Measurements from ENCODE around the gene SLC22A12.
A peak's percentile ranks its signal among the peaks of the same experiment; 100 is the strongest.
"Not testable (repeated sequence)": the region's sequence is repeated elsewhere in the genome, so short reads cannot be mapped to it uniquely, and the experiment has no call there.

Gene SLC22A12

GRCh38 chr11:64590763-64591221 lies at the start of gene SLC22A12:
SLC22A12 (plus strand) TSS chr11:64591220; CDS start chr11:64591557, 337 bp downstream.
- DNase-seq, result no peak

DNA sequence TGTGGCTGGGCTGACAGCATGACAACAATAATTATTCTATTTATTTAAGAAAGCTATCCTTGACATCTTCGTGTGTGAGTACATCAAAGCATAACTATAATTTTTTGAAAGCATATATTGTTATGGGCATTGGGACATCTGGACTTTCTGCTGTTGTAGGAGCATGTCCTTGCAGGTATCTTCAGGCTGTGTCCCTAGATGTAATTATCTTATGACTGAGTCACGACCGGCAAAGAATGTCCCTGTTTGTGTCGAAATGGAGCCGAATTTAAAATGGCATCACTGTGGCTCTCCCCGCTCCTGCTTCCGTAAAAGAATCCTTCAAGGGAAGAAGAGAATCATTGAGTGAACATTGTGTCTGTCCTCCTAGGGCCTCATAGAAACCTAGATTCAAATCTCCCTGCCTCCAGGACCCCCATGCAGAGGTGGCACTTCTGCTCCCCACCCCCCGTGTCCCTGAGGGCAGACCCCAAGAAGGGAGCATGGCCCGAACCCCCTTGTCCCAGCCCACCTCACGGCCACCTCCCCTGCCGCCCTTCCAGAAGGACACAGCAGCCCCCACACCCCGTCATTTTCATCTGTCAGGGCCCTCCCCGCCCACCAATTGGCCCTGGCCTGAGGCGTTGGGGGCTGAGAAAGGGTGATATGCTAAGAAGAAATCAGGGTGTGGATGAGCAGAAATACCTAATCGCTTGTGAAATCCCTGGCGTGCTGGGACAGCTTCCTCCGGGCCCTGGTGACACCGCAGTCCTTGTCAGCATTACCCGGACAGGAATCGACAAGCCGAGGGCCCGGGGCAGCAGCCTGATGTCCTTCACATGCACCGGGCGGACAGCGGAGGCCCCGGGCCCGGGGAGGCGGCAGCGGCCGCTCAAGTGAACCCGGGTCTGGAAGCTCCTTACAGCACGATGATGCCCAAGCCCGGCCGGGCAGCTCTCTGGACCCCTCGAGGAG lies 48.6 kb upstream of the SLC22A12 start:
- no peak for DNase-seq

- DNase-seq, result no peak
These were observed 47.2 kb upstream of the SLC22A12 start for GRCh38 chr11:64543818-64544217.

GRCh38 chr11:64544616-64545296 lies 46.3 kb upstream of the SLC22A12 start:
- no peak for DNase-seq

DNA sequence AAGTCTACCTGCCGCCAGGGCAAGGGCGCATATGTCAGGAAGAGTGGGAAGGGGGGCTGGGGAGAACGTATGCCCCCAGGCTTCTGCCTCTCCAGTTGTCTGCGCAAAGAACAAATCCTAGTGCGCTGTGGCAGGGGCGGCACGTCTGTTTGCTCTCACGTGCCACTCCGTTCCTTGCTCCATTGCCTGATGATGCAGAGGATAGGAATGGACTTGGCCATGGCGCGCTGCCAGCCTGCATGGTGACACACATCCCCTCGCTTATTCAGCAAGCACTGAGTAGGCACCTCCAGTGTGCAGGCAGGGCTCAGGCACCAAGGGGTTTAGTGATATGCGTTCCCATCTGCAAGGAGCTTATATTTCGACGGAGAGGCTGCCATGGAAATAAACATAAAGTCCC lies 45.4 kb upstream of the SLC22A12 start:
- no peak for DNase-seq

DNA sequence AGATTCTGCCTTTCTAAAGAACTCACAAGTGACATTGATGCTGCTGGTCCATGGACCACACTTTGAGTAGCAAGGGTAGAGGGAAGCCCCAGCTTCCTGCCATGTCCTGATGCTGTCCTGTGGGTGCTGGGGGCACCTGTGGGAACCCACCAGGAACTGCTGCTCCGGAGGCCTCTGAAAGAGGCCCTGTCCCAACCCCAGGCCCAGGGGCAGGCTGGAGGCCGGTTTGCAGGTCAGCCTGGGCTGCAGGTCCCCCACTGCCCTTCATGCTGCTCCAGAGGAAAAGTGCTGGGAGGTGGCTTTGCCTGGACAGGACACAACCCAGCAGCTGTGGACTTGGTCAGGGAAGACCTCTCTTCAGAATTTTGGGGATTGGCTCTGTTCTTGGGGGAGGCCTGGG lies 44.8 kb upstream of the SLC22A12 start:
- no peak for DNase-seq

GRCh38 chr11:64546600-64546999 lies 44.4 kb upstream of the SLC22A12 start:
- DNase-seq, result no peak

GRCh38 chr11:64549969-64550368 lies 41.1 kb upstream of the SLC22A12 start:
- no peak for DNase-seq

GRCh38 chr11:64553554-64554201 lies 37.3 kb upstream of the SLC22A12 start:
- peak; percentile 52 for DNase-seq

GRCh38 chr11:64556044-64556720 lies 34.8 kb upstream of the SLC22A12 start:
- no peak for DNase-seq

DNA sequence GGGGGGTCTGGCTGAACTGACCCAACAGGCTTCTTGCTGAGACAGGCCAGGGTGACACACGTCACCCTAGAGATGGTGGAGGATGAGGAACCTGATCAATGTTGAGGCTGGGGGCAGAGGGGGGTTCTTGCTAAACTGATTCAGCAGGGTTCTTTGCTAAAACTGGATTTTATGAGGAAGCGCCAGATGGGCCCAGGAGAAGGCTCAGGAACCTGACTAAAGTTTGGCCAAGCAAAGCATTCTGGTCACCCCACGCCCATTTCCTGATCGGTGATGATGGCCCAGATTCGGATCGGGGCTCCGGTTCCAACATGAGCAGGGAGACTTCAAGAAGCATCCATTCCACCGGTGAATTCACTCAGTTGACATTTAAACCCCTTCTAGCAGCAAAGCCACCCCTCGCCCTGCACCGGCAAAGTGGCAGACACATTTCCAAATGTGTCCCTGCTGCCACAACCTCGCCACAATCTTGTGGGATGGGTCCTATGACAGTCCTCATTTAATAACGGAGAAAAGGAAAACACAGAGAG lies 34.2 kb upstream of the SLC22A12 start:
- no peak for DNase-seq

- no peak for DNase-seq
These were observed 32.8 kb upstream of the SLC22A12 start for GRCh38 chr11:64558065-64558745.

DNA sequence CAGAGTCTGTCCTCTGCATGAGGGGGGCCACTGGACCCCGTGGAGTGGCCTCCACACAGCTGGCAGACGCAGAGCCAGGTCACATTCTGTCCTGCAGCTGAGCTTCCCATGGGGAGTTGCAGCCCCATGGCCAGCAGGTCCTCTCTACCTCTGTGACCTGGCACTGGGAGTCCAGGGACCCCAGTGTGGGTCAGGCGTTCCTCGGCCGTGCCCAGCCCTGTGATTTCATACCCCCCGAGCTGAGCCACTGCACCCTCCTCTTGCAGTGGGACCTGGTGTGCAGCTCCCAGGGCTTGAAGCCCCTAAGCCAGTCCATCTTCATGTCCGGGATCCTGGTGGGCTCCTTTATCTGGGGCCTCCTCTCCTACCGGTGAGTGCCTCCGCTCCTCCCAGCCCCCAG lies 32.2 kb upstream of the SLC22A12 start:
- no peak for DNase-seq

- no peak for DNase-seq
These were observed 31.5 kb upstream of the SLC22A12 start for GRCh38 chr11:64559351-64560138.

- no peak for DNase-seq
These were observed 30.8 kb upstream of the SLC22A12 start for GRCh38 chr11:64560139-64560771.

- no peak for DNase-seq
These were observed 30.1 kb upstream of the SLC22A12 start for GRCh38 chr11:64560941-64561340.

- not testable (repeated sequence) for DNase-seq
These were observed 29.6 kb upstream of the SLC22A12 start for GRCh38 chr11:64561429-64561828.

DNA sequence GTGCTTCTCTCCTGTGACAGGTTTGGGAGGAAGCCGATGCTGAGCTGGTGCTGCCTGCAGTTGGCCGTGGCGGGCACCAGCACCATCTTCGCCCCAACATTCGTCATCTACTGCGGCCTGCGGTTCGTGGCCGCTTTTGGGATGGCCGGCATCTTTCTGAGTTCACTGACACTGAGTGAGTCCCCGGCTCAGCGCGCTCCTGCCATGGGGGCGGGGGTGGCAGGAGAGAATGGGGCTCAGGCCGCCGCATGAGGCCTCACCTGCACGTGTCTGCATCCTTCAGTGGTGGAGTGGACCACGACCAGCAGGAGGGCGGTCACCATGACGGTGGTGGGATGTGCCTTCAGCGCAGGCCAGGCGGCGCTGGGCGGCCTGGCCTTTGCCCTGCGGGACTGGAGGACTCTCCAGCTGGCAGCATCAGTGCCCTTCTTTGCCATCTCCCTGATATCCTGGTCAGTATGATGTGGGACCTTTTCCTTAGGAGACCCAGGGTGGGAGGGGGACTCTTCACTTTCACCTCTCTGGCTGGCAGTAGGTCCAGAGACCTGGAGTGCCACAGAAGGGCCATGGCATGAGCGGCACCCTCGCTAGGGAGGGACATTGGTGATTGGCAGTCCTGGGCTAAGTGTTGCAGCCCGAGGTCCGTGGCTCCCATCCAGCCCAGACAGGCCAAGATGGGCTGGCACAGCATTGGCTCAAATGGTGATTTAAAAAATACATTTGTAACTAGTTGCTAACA lies 28.9 kb upstream of the SLC22A12 start:
- DNase-seq, result no peak

GRCh38 chr11:64562723-64563351 lies 28.2 kb upstream of the SLC22A12 start:
- no peak for DNase-seq
